Activated T-cell treated with anti-CD3 and anti-CD28 coated beads for 4 hours (primary cell): ENCODE data around the gene KCNJ18.
"Not testable (repeated sequence)": the region's sequence is repeated elsewhere in the genome, so short reads cannot be mapped to it uniquely, and the experiment has no call there.

ENCODE experiments used
- DNase-seq: peaks from one replicate; pipeline ENCODE4 v3.0.0-alpha.2; 2020

KCNJ18 gene

GRCh38 chr17:21705021-21705601 lies 12.8 kb downstream of the KCNJ18 start:
- DNase-seq = no peak

- DNase-seq = not testable (repeated sequence)
Observed at GRCh38 chr17:21705746-21706145, 13.4 kb downstream of the KCNJ18 start.

GRCh38 chr17:21706546-21706945 lies 14.2 kb downstream of the KCNJ18 start:
- DNase-seq = not testable (repeated sequence)

GRCh38 chr17:21707131-21707530 lies 14.8 kb downstream of the KCNJ18 start:
- DNase-seq = not testable (repeated sequence)

- DNase-seq = not testable (repeated sequence)
Observed at GRCh38 chr17:21707711-21708611, 15.6 kb downstream of the KCNJ18 start.

- not testable (repeated sequence) for DNase-seq
Observed at GRCh38 chr17:21708612-21709535, 16.6 kb downstream of the KCNJ18 start.

GRCh38 chr17:21709994-21710393 lies 17.7 kb downstream of the KCNJ18 start:
- DNase-seq = not testable (repeated sequence)

GRCh38 chr17:21710486-21710885 lies 18.2 kb downstream of the KCNJ18 start:
- DNase-seq = not testable (repeated sequence)

GRCh38 chr17:21711182-21711581 lies 18.9 kb downstream of the KCNJ18 start:
- no peak for DNase-seq

GRCh38 chr17:21713020-21713419 lies 20.7 kb downstream of the KCNJ18 start:
- DNase-seq = not testable (repeated sequence)

- DNase-seq = not testable (repeated sequence)
Observed at GRCh38 chr17:21713631-21714030, 21.3 kb downstream of the KCNJ18 start.

- DNase-seq = not testable (repeated sequence)
Observed at GRCh38 chr17:21714676-21715075, 22.4 kb downstream of the KCNJ18 start.

GRCh38 chr17:21715877-21716276 lies 23.6 kb downstream of the KCNJ18 start:
- not testable (repeated sequence) for DNase-seq

GRCh38 chr17:21718971-21719370 lies 26.6 kb downstream of the KCNJ18 start:
- not testable (repeated sequence) for DNase-seq

GRCh38 chr17:21719511-21720226 lies 27.3 kb downstream of the KCNJ18 start:
- not testable (repeated sequence) for DNase-seq

GRCh38 chr17:21720566-21720965 lies 28.2 kb downstream of the KCNJ18 start:
- not testable (repeated sequence) for DNase-seq

GRCh38 chr17:21722268-21722667 lies 29.9 kb downstream of the KCNJ18 start:
- DNase-seq = not testable (repeated sequence)

- not testable (repeated sequence) for DNase-seq
Observed at GRCh38 chr17:21724216-21725006, 32.1 kb downstream of the KCNJ18 start.

GRCh38 chr17:21731076-21731475 lies 38.8 kb downstream of the KCNJ18 start:
- not testable (repeated sequence) for DNase-seq

GRCh38 chr17:21733931-21734330 lies 41.6 kb downstream of the KCNJ18 start:
- not testable (repeated sequence) for DNase-seq

GRCh38 chr17:21735814-21736213 lies 43.5 kb downstream of the KCNJ18 start:
- DNase-seq = not testable (repeated sequence)
